ENCODE results near the gene STK25.

The STK25 gene

GRCh38 chr2:241501099-241501541 is 7.3 kb downstream of the STK25 start:
- DNase-seq (ENCODE audit: insufficient read length, low spot score) (no peak), FAIRE-seq (no peak)
- TF ChIP-seq CTCF (IDR thresholded peaks at IDR 0.05; ENCODE audit: insufficient read depth, missing control alignments): no peak

GRCh38 chr2:241500431-241500975 is 7.9 kb downstream of the STK25 start:
- TF ChIP-seq CTCF (IDR thresholded peaks at IDR 0.05; ENCODE audit: insufficient read depth, missing control alignments): no peak
- DNase-seq (ENCODE audit: insufficient read length, low spot score) (no peak), FAIRE-seq (no peak)

- no peak for FAIRE-seq
- no peak for TF ChIP-seq CTCF (IDR thresholded peaks at IDR 0.05; ENCODE audit: insufficient read depth, missing control alignments)
- DNase-seq (ENCODE audit: insufficient read length, low spot score): no peak
Measured at GRCh38 chr2:241500016-241500415, 8.4 kb downstream of the STK25 start.

GRCh38 chr2:241499146-241499965 is 9.0 kb downstream of the STK25 start:
- DNase-seq (ENCODE audit: insufficient read length, low spot score) (no peak), FAIRE-seq (no peak)
- TF ChIP-seq CTCF (IDR thresholded peaks at IDR 0.05; ENCODE audit: insufficient read depth, missing control alignments): no peak

- FAIRE-seq (no peak), DNase-seq (ENCODE audit: insufficient read length, low spot score) (no peak)
- TF ChIP-seq CTCF (IDR thresholded peaks at IDR 0.05; ENCODE audit: insufficient read depth, missing control alignments): no peak
Measured at GRCh38 chr2:241498115-241499070, 10.0 kb downstream of the STK25 start.

GRCh38 chr2:241496904-241497877 is 11.2 kb downstream of the STK25 start:
- FAIRE-seq: no peak
- no peak for DNase-seq (ENCODE audit: insufficient read length, low spot score)
- TF ChIP-seq CTCF (IDR thresholded peaks at IDR 0.05; ENCODE audit: insufficient read depth, missing control alignments): no peak

All from D721Med (cell line).